Gastrocnemius medialis (tissue), 4 donors: ENCODE data around the gene RRP1. TPM values are rescaled to one million over a fixed set of nuclear protein-coding genes. Genes with fewer than 3 reads are reported as not detected.

Source experiments
- ATAC-seq, 2 donors: fragments of 150-250 bp; one replicate each; pipeline ENCODE4 v1.9.1; 2016
- DNase-seq, 2 donors: peaks; one replicate each; pipeline ENCODE4 v3.0.0-alpha.2; 2019
- H3K27ac ChIP-seq, 4 donors: fragments of 200-600 bp; sonication (generic); 1 replicate in 1 of 4; 2 replicates in 3 of 4; pipeline ENCODE4 v1.5.1; 2016 to 2018; ENCODE audit warnings: mild to moderate bottlenecking in 2 of 4, moderate library complexity in 1 of 4
- H3K27me3 ChIP-seq, 3 donors: fragments of 200-600 bp; sonication (generic) in 2 of 3; 1 replicate in 1 of 3; 2 replicates in 2 of 3; pipeline versions ENCODE4 v1.5.1 to v1.6.0; 2016 to 2019; ENCODE audit warnings: mild to moderate bottlenecking in 1 of 3, moderate library complexity in 1 of 3
- H3K36me3 ChIP-seq, 2 donors: fragments of 200-600 bp; sonication (generic) in 1 of 2; one replicate each; pipeline ENCODE4 v1.5.1; 2017 to 2018
- H3K4me1 ChIP-seq, 2 donors: fragments of 200-600 bp; sonication (generic) in 1 of 2; one replicate each; pipeline ENCODE4 v1.5.1; 2016 to 2017; ENCODE audit warnings: mild to moderate bottlenecking in 2 of 2
- H3K4me3 ChIP-seq, 4 donors: fragments of 200-600 bp; sonication (generic) in 3 of 4; 1 replicate in 1 of 4; 2 replicates in 3 of 4; pipeline ENCODE4 v1.5.1; 2016 to 2019; ENCODE audit warnings: mild to moderate bottlenecking in 2 of 4
- H3K9me3 ChIP-seq, 3 donors: fragments of 200-600 bp; sonication (generic) in 2 of 3; 1 replicate in 1 of 3; 2 replicates in 2 of 3; pipeline ENCODE4 v1.5.1; 2016 to 2019
- POLR2A ChIP-seq, 2 donors: fragments of 450-650 bp; IDR thresholded peaks; one replicate each; pipeline ENCODE4 v1.6.1; 2017; ENCODE audit warnings: antibody characterized with exemption in 2 of 2, mild to moderate bottlenecking in 2 of 2, moderate library complexity in 2 of 2
- in situ Hi-C, 4 donors: fragments of 200-750 bp; cut with MboI; loops; one replicate each; pipeline versions ENCODE4 v1.15.0 to v1.8.0; 2017; ENCODE audit warnings: low sequenced_read_pairs in 4 of 4
- intact Hi-C: fragments of 100-400 bp; cut with DNase I; formaldehyde crosslinking; loops from one replicate; pipeline ENCODE4 v1.15.1; 2023; ENCODE audit warnings: low total_unique reads
- total RNA-seq, 4 donors: library from RNA; depleted of rRNA; stranded (reverse); fragments of >200 nt; gene quantifications; one replicate each; pipeline versions ENCODE4 v1.1.0 to v1.2.3, GENCODE V29; 2016
- TF ChIP-seq, protein P1 (sequence below), 5 experiments: fragments of 450-650 bp in 3 of 5; fragments of 200-600 bp in 2 of 5; sonication (generic) in 2 of 5; IDR thresholded peaks in 4 of 5; conservative IDR thresholded peaks in 1 of 5; 1 replicate in 4 of 5; 2 replicates in 1 of 5; pipeline ENCODE4 v1.5.1; 2016 to 2019; ENCODE audit warnings: antibody characterized with exemption in 5 of 5, mild to moderate bottlenecking in 3 of 5, moderate library complexity in 3 of 5

RRP1 gene
- total RNA-seq, 4 donors from 2014 or later = 17.5 to 32.0 (median 25.1) TPM

GRCh38 chr21:43847301-43847700 lies 57.9 kb downstream of the RRP1 start:
- Histone ChIP-seq H3K9me3 (no peaks in the 10 kb centered on the region), H3K27me3 (no peaks in the 10 kb centered on the region), H3K36me3 (no peaks in the 10 kb centered on the region), H3K4me3 (no peak overlapping the region), H3K4me1 (no peaks in the 10 kb centered on the region), H3K27ac (no peak overlapping the region)
- ATAC-seq = no peak
- TF ChIP-seq POLR2A (IDR thresholded peaks at IDR 0.05) = no peak
- in situ Hi-C loops (loop anchor here in 1 of 4 donors (25.0 kb wide), 1 partner anchor 90 kb away; no protein-coding TSS in a partner anchor), intact Hi-C loops (no loop called here)
- no peak for DNase-seq

- intact Hi-C loops (no loop called here), in situ Hi-C loops (loop anchor here in 1 of 4 donors (25.0 kb wide), 1 partner anchor 89 kb away; no protein-coding TSS in a partner anchor)
- no peaks in the 10 kb centered on the region for H3K27me3 ChIP-seq
- H3K36me3 ChIP-seq = no peaks in the 10 kb centered on the region
- no peak for DNase-seq
- no peak for TF ChIP-seq POLR2A (IDR thresholded peaks at IDR 0.05)
- TF ChIP-seq, protein P1, sequence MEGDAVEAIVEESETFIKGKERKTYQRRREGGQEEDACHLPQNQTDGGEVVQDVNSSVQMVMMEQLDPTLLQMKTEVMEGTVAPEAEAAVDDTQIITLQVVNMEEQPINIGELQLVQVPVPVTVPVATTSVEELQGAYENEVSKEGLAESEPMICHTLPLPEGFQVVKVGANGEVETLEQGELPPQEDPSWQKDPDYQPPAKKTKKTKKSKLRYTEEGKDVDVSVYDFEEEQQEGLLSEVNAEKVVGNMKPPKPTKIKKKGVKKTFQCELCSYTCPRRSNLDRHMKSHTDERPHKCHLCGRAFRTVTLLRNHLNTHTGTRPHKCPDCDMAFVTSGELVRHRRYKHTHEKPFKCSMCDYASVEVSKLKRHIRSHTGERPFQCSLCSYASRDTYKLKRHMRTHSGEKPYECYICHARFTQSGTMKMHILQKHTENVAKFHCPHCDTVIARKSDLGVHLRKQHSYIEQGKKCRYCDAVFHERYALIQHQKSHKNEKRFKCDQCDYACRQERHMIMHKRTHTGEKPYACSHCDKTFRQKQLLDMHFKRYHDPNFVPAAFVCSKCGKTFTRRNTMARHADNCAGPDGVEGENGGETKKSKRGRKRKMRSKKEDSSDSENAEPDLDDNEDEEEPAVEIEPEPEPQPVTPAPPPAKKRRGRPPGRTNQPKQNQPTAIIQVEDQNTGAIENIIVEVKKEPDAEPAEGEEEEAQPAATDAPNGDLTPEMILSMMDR (IDR thresholded peaks at IDR 0.05 in 4 of 5, conservative IDR thresholded peaks at IDR 0.05 in 1 of 5) = no peak
- no peak overlapping the region for H3K4me3 ChIP-seq
- no peak overlapping the region for H3K27ac ChIP-seq
- ATAC-seq = no peak
- H3K9me3 ChIP-seq = no peaks in the 10 kb centered on the region
- no peaks in the 10 kb centered on the region for H3K4me1 ChIP-seq
Measured at GRCh38 chr21:43848771-43849170, 59.4 kb downstream of the RRP1 start.

DNA sequence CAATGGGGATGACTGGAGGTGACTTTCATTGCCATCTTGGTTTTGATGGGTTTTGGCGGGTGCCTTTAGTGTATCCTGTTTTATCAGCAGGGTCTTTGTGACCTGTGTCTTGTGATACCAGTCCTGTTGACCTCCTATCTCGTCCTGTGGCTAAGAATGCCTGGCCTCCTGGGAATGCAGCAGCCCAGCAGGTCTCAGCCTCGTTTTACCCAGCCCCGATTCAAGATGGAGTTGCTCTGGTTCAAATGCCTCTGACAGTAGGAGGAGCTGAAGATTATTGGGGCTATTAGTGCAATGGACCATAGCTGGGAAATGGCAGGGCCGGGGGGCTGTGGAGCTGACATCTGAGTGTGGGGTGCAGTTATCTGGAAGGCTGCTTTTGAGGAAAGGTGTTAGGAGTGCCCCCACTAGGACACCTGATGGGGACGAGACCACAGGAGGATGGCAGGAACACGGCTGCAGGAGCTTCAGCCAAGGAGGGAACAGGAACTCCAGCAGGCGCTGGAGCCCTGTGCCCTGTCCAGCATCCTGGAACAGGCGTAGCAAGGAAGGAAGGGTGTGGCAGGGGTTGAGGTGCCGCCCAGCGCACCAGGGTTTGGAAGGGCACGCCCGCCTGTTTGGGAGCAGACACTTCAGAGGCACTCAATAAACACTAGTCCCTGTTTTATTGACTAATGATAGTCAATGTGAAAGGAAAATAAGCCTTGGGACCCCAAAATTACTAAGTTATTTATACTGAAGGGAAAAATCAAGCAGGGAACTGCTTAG lies 60.3 kb downstream of the RRP1 start:
- no peak overlapping the region for H3K4me3 ChIP-seq
- H3K27me3 ChIP-seq = no peaks in the 10 kb centered on the region
- DNase-seq (no peak), ATAC-seq (no peak)
- in situ Hi-C loops (loop anchor here in 1 of 4 donors (25.0 kb wide), 1 partner anchor 88 kb away; no protein-coding TSS in a partner anchor), intact Hi-C loops (no loop called here)
- H3K36me3 ChIP-seq = no peaks in the 10 kb centered on the region
- H3K9me3 ChIP-seq = no peaks in the 10 kb centered on the region
- TF ChIP-seq, protein P1 (IDR thresholded peaks at IDR 0.05 in 4 of 5, conservative IDR thresholded peaks at IDR 0.05 in 1 of 5) = no peak
- H3K27ac ChIP-seq = no peak overlapping the region
- no peaks in the 10 kb centered on the region for H3K4me1 ChIP-seq

- intact Hi-C loops = no loop called here
- H3K27me3 ChIP-seq = no peaks in the 10 kb centered on the region
- H3K9me3 ChIP-seq = no peaks in the 10 kb centered on the region
- no peak overlapping the region for H3K4me3 ChIP-seq
- H3K4me1 ChIP-seq = no peaks in the 10 kb centered on the region
- no peaks in the 10 kb centered on the region for H3K36me3 ChIP-seq
- no peak for DNase-seq
- no peak overlapping the region for H3K27ac ChIP-seq
- in situ Hi-C loops = no loop called here
- no peak for TF ChIP-seq POLR2A (IDR thresholded peaks at IDR 0.05)
- TF ChIP-seq, protein P1 (IDR thresholded peaks at IDR 0.05 in 4 of 5, conservative IDR thresholded peaks at IDR 0.05 in 1 of 5) = no peak
- no peak for ATAC-seq
Measured at GRCh38 chr21:43850728-43851295, 61.4 kb downstream of the RRP1 start.

- Histone ChIP-seq H3K9me3 (no peaks in the 10 kb centered on the region), H3K27ac (no peak overlapping the region), H3K4me3 (no peak overlapping the region), H3K4me1 (no peaks in the 10 kb centered on the region), H3K27me3 (no peaks in the 10 kb centered on the region), H3K36me3 (no peaks in the 10 kb centered on the region)
- no peak for TF ChIP-seq POLR2A (IDR thresholded peaks at IDR 0.05)
- TF ChIP-seq, protein P1 (IDR thresholded peaks at IDR 0.05 in 4 of 5, conservative IDR thresholded peaks at IDR 0.05 in 1 of 5) = no peak
- intact Hi-C loops = no loop called here
- ATAC-seq = no peak
- in situ Hi-C loops = no loop called here
- no peak for DNase-seq
Measured at GRCh38 chr21:43851593-43851992, 62.2 kb downstream of the RRP1 start.
